GM19025 (cell line): Measurements from ENCODE around the gene LRP1B.
"Not testable (repeated sequence)": the region's sequence is repeated elsewhere in the genome, so short reads cannot be mapped to it uniquely, and the experiment has no call there.

ENCODE experiments used
- ATAC-seq: cut with Tn5 transposase; IDR thresholded peaks from one replicate; pipeline ENCODE4 v1.9.1; 2021; ENCODE audit warnings: mild to moderate bottlenecking, low read depth, moderate library complexity; ENCODE audit not compliant: unreplicated experiment

The LRP1B gene

GRCh38 chr2:142104134-142104758 is 26.6 kb downstream of the LRP1B start:
- ATAC-seq, result no peak

DNA sequence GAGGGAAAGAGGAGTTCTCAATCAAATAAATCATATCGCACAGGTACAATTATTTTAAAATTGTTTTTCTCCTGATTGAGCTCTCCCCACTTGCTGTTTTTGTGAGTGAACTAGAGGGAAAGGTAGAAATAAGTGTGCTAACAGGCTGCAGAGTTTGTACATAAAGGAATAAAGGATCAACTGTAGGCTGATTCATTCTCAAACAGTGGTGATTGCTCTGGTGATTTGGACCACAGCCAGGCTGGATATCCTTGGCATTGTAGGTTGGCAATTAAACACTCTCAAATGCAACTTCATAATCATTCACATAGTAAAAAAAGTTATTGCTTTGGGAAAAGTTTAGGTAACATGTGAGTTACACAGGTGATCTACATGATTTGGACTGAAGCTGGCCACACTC is 29.8 kb downstream of the LRP1B start:
- ATAC-seq, result no peak

- ATAC-seq, result no peak
Observed at GRCh38 chr2:142100139-142100873, 30.5 kb downstream of the LRP1B start.

DNA sequence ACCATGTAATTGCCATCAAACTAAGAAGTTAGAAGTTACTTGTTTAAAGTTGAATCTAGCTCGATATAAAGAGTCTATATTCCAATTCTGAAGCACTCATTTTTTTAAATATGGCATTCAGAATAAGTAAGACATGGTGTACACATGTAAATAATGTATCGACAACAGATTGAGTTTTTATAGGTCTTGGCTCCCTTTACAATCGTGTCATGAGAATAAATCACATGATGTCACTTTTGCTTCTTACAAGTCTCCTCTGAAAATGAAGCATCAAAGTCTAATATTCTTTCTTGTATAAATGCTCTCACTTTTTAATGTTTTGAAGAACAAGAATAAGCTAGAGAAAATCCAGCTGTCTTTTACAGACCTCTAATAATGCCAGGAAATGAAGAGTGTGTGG is 33.1 kb downstream of the LRP1B start:
- ATAC-seq, result no peak

GRCh38 chr2:142095647-142096046 is 35.2 kb downstream of the LRP1B start:
- ATAC-seq, result no peak

- ATAC-seq, result no peak
Observed at GRCh38 chr2:142094233-142094632, 36.6 kb downstream of the LRP1B start.

- ATAC-seq, result no peak
Observed at GRCh38 chr2:142088058-142088568, 42.7 kb downstream of the LRP1B start.

DNA sequence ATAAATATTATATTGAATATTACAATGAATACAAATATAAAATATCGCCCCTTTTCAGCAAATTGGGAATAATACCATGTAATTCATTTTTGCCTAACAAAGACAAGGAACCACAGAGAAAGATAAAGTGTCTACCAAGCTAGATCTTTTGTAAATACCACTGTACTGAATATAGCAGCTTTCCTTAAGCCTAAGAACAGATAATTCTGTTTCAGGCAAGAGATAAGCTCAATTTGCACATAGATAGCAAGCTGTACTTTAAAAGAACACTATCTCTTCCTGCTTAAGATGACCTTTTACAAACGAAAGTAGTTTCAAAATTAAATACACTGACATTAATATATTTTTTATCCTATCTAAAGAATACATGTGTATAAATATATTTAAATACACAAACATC is 43.2 kb downstream of the LRP1B start:
- ATAC-seq, result not testable (repeated sequence)

GRCh38 chr2:142082368-142082767 is 48.4 kb downstream of the LRP1B start:
- ATAC-seq, result no peak

DNA sequence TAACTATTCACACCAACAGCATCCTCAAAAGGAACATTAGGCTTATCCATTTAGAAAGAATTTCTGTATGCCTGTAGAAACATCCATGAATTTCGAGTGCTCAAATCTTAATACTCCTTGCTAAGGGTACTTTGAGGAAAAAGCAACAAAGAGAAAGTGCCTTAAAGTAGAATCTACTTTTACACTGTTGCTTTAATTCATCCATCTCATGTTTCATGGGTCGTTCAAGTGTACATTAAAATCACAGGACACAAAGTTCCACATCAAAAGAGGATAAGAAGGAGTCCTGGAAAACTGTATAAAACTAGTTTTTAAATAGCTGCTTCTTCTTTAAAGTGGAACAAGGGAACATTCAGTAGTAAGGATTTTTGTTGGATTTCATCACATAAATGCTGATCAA is 54.5 kb downstream of the LRP1B start:
- no peak for ATAC-seq

DNA sequence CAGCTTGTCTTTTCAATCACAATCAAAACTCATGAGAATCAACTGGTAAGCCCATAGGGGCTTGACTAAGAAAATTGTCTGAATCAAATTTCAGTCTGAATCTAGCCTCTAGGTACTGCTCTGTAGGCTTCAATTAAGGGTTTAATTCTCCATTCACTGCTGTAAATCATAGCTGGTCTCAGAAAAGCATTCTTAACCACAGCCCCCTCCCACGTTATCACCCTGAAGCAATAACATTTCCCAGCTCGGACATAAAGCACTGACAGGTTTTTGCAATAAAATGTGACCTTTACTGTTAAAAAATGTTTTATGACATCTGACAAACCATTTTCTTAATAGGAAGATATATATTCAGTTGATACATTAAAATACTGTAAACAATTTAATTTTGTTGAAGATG is 55.0 kb downstream of the LRP1B start:
- ATAC-seq, result no peak

DNA sequence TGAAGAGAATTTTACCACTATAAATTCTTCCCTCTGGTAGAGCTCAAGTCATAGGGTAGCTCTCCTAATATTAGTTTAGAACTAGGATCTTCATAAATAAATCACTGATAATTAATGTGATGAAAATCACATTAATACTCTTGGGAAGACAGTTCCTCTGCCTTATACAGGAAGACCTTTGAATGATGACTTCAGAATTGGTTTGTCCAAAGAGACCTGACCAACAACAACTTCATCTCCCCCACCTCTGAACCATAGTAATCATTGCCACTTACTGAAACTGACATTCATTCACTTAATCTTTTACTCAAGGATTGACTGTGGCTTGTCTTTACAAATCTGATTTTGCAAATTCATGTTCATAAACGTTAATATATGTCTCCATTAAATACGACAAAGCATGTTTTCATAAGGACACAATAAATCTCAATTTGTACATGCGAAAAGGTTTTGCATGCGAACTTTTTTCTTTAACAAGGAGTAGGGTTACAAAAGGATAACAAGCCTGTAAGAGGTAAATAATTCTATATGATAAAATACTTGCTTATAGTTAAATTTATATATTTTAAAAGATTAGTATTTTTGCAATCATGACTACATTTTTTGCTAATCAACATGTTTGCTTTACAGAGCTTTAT is 61.4 kb downstream of the LRP1B start:
- ATAC-seq, result no peak

- no peak for ATAC-seq
Observed at GRCh38 chr2:142065700-142066099, 65.1 kb downstream of the LRP1B start.

DNA sequence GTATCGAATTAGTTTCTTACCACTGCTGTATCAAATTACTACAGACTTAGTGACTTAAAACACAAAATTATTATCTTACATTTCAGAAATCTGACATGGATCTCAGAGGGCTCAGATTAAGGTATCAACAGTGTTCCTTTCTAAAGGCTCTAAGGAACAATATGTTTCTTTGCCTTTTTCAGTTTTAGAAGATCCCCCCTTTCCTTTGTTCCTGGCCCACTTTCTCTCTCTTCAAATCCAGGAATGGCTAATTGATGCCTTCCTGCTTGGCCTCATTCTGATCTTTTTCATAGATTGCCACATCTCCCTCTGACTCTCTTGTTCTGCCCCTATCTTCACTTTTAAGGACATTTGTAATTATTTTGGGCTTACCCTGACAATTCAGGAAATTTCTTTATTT is 65.7 kb downstream of the LRP1B start:
- no peak for ATAC-seq

DNA sequence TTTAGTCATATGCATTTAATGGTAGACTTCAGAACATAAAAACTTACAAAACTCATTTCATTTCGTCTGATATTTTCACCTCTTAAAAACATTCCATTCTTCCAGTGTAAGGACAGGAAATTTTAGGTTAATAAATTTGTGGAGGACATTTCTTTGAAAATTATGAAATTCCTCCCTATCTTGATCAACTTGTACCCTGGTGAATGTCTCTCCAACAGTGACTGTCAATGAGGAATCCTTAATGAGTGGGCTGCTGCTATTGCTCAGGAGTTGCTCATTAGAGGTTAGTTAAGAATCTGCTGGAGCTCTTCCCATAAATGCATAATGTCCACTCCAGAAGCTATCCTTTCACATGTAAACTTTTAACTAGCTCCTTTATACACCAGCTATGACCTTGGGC is 69.1 kb downstream of the LRP1B start:
- no peak for ATAC-seq

DNA sequence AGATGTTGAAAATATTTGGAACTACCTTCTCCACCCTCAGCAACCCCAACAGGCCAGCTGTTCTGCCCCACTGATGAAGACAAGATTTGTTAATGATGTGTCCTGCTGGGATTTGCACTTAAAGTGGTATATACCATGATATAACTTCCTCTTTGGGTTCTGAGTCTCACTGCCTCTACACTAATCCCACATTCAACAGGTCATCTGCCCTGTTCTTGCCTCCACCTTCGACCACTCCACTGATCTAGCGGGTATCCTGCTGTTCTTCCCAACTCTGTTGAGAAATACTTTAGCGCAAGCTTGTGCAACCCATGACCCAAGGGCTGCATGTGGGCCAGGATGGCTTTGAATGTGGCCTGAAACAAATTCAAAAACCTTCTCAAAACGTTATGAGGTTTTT is 72.7 kb downstream of the LRP1B start:
- no peak for ATAC-seq

GRCh38 chr2:142056784-142057183 is 74.0 kb downstream of the LRP1B start:
- ATAC-seq, result no peak

- ATAC-seq, result no peak
Observed at GRCh38 chr2:142052220-142052863, 78.5 kb downstream of the LRP1B start.

- no peak for ATAC-seq
Observed at GRCh38 chr2:142048581-142048980, 82.2 kb downstream of the LRP1B start.

DNA sequence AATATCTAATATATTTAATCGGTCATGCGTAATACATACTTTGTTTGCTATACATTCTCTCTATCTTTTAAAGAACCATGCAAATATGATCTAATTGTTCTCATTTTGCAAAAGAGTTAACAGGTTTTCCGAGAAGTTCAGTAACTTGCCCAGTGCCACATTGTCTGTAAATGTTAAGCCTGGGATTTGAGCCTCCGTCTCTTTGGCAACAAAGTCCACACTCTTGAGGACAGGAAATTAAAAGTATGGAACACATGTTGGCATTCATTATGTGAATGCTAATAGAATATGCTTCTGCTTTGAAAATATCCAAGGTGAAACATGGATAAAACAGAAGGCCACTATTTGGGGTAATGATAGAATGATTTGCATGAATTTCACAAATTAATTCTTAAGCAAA is 85.2 kb downstream of the LRP1B start:
- ATAC-seq, result no peak

GRCh38 chr2:142044197-142044596 is 86.6 kb downstream of the LRP1B start:
- ATAC-seq, result no peak
